ENCODE results near the gene PRAMEF10. TPM values are rescaled to one million over a fixed set of nuclear protein-coding genes. Genes with fewer than 3 reads are reported as not detected.

The PRAMEF10 gene
- not detected in 2 replicates for total RNA-seq

GRCh38 chr1:12898170-12898569 is at the start of gene PRAMEF10:
PRAMEF10 (minus strand) TSS chr1:12898270; CDS start chr1:12895847, 2,423 bp downstream.

GRCh38 chr1:12947480-12947879 is 49.4 kb upstream of the PRAMEF10 start, which contains the start of gene PRAMEF6:
PRAMEF6 (minus strand) TSS chr1:12947580; CDS start chr1:12942518, 5,062 bp downstream.

GRCh38 chr1:12916310-12916709 is 18.2 kb upstream of the PRAMEF10 start, which contains the start of gene PRAMEF7:
PRAMEF7 (plus strand) TSS chr1:12916610; CDS start chr1:12917693, 1,083 bp downstream.

GRCh38 chr1:12886101-12886500 is 12.0 kb downstream of the PRAMEF10 start, which contains the start of gene PRAMEF4:
PRAMEF4 (minus strand) TSS chr1:12886201; CDS start chr1:12883394, 2,807 bp downstream.

GRCh38 chr1:12856786-12857185 is 41.3 kb downstream of the PRAMEF10 start, which contains the start of gene PRAMEF2:
PRAMEF2 (plus strand) TSS chr1:12857086; CDS start chr1:12859010, 1,924 bp downstream.

GRCh38 chr1:12848620-12849019 is 49.5 kb downstream of the PRAMEF10 start, which contains the start of gene HNRNPCL1:
HNRNPCL1 (minus strand) TSS chr1:12848720; CDS start chr1:12848289, 431 bp downstream.

Other genes with a start within 250 kb of the PRAMEF10 start
- not detected in 2 replicates for gene AADACL3, start 182.2 kb downstream of the PRAMEF10 start, total RNA-seq
- gene CFAP107, start 152.1 kb downstream of the PRAMEF10 start, total RNA-seq: not detected in 2 replicates
- gene PRAMEF12, start 124.5 kb downstream of the PRAMEF10 start, total RNA-seq: not detected in 2 replicates
- gene PRAMEF1, start 106.9 kb downstream of the PRAMEF10 start, total RNA-seq: not detected in 2 replicates
- not detected in 2 replicates for gene PRAMEF11, start 66.9 kb downstream of the PRAMEF10 start, total RNA-seq
- gene HNRNPCL1, start 49.5 kb downstream of the PRAMEF10 start, total RNA-seq: not detected in 2 replicates
- not detected in 2 replicates for gene PRAMEF2, start 41.2 kb downstream of the PRAMEF10 start, total RNA-seq
- not detected in 2 replicates for gene PRAMEF4, start 12.1 kb downstream of the PRAMEF10 start, total RNA-seq
- not detected in 2 replicates for gene PRAMEF7, start 18.3 kb upstream of the PRAMEF10 start, total RNA-seq
- not detected in 2 replicates for gene PRAMEF6, start 49.3 kb upstream of the PRAMEF10 start, total RNA-seq
- gene PRAMEF27, start 158.3 kb upstream of the PRAMEF10 start, total RNA-seq: not detected in 2 replicates
- not detected in 2 replicates for gene HNRNPCL3, start 162.5 kb upstream of the PRAMEF10 start, total RNA-seq
- not detected in 2 replicates for gene PRAMEF25, start 172.5 kb upstream of the PRAMEF10 start, total RNA-seq
- gene HNRNPCL2, start 218.6 kb upstream of the PRAMEF10 start, total RNA-seq: not detected in 2 replicates

Measured in hair follicular keratinocyte (primary cell).